HG02840 (cell line): ENCODE data around the gene TFG.

Experiments used
- ATAC-seq: cut with Tn5 transposase; IDR thresholded peaks from one replicate; pipeline ENCODE4 v1.9.1; 2021; ENCODE audit warnings: mild to moderate bottlenecking, moderate library complexity, moderate number of reproducible peaks; ENCODE audit not compliant: unreplicated experiment, low FRiP score

TFG gene

GRCh38 chr3:100753846-100754245 lies 44.6 kb downstream of the TFG start:
- ATAC-seq: no peak

DNA sequence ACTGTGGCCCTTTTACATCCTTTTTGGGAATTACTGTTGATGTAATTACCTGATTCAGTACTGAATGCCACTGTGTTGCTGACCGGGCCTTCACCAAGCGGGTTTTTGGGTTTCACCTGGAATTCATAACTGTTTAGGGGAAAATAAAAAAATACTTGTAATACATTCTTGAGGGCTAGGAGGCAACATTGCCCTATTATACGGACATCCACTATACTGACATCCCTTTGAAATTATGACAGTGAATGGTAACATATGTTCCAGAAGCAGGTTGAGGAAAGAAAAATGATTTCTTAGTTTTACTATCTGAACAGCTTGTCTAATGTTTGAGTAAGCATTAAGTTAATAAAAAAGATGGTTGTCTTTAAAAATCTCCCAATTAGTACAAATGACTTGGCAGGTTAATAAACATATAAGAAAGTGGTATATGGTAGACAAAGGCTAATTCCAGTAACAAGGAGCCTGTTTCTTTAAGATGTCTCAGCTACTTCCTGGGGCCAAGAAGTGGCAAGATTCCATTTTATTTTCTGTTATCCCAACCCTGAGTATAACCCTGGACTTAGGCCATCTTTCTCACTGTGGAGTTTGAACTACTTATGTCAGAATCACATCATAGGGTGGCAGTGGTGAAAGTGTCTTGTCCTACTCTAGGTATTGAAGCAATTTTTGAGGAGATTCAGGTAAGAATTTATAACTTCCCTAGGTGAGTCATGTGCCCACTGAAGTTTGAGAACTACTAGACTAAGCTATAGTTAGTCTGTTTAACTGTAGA lies 45.5 kb downstream of the TFG start:
- ATAC-seq: no peak

- no peak for ATAC-seq
These were observed 47.1 kb downstream of the TFG start for GRCh38 chr3:100756441-100756840.

GRCh38 chr3:100759159-100759558 lies 49.9 kb downstream of the TFG start:
- ATAC-seq: no peak

DNA sequence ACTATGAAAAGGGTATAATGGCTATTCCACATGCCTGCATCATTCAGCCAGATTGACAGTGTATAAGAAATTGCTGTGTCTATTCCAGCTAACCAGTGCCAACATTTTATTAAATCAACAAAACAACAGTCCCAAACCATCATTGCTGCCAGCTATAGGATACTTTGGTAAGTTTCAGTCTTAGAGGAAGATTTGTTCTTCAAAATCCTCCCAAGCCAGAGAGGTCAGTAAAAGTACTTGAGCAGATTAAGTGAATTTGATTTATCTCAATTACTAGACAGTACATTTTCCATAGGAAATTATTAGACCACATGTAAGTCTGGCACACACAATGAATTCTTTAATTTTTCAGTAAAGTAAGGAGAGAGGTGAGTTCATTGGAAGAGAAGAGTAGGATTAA lies 50.7 kb downstream of the TFG start:
- no peak for ATAC-seq

DNA sequence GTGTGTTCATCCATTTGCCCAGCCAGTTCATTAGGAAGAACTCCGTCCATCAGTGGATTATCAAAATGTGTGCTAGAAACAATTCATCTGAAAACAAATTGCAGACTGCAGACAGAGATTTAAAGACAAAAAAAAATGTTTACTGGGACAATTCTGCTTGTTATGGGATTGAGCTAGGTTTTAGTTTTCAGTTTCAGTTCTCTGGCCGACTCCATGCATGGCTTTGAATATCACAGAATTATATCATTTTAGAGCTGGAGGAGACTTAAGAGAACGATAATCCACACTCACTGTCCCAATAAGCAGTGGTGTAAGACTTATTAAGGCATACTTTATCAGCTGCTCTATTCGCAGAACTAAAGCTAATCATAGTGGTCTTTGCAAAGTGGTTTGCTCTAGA lies 51.1 kb downstream of the TFG start:
- ATAC-seq: no peak

DNA sequence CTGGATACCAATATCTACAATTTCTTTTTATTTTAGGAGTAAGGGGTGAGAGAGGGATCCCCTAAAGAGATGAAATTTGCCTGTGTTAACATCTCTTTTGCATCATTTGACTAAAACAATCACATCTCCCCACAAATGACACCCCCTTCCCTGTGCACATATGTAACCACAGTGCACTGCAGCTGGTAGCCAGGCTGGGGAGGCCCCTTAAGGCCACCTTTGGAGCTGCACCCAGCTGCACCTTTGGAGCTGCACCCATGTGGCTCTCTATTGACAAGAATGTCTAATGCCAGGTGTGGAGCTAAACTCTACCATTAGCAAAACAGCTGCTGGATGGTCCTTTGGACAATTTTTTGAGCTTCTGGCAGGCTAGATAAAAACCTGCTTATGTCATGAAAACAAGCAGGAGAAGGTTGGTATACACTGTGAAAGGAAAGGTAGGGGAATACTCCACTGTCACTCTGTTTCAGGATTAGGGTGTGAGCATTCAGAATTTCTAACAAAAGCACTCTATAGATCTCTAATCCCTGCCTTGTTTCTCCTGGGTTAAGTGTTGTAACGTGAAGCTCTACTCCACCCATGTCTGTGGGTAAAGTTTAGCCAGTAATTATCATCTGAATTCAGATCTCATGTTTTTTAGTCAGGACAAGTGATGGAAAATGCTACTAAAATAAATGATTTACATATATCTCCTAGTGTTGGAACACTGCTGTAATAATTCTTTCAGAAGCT lies 52.1 kb downstream of the TFG start:
- ATAC-seq: no peak

GRCh38 chr3:100761951-100762350 lies 52.7 kb downstream of the TFG start:
- no peak for ATAC-seq

DNA sequence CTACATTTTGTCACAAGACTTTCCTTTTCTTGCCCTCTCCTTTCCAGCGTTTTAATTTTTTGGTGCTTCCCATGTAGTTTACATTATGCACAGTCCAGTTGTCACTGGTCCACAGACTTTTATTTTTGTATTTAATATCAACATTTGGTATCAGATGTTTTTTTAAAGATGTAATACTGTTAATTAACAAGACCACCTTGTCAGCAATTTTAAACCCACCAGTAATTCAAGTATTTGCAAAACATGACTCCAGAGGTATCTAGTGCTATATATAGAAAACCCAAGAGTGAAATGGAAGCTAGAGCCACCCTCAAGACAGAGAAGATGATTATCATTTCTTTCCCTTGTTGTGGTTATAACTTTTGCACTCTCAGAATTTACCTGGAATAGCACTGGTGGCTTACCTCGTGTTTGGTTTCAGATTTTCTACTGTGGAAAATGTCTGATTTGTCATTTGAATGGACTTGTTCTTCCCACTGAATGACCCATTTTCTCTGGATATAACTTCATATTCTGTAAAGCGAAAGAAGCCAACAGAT lies 56.2 kb downstream of the TFG start:
- no peak for ATAC-seq

DNA sequence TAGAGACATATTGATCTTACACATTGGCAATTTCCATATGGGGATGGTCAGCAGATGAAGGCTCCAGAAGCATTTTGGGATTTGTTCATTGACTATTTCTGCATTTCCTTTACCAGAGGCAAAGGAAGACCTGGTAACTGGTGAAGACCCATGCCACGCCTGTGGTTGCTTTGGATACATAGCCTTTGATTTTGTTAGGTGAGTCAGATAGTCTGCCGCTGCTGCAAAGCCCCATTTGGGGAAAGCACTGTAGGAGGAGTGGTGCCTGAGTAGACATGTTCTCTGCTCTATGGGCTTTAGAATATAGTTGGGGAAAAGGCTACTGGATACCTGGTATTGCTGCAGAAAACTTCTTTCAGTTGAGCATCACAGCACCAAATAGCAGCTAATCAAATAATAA lies 56.8 kb downstream of the TFG start:
- ATAC-seq: no peak

DNA sequence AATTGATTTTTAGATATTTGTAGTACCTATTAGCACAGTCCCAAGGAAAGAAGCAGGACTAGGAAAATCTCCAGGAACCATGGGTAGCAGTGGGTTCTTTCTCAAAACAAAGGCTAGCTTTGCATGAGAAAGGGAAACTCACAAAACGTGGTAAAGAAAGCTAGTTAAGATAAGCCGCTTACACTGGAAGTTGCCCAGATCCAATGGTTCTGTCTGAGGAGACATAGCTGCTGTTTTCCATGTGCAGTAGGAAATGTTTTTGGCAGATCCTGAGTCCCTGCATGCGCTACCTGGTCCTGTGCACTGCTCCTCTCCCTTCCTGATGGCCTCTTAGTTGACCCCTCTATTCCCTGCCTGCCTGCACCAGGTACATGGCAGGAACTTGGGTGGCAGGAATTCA lies 60.4 kb downstream of the TFG start:
- no peak for ATAC-seq

- ATAC-seq: no peak
These were observed 65.9 kb downstream of the TFG start for GRCh38 chr3:100775226-100775625.

DNA sequence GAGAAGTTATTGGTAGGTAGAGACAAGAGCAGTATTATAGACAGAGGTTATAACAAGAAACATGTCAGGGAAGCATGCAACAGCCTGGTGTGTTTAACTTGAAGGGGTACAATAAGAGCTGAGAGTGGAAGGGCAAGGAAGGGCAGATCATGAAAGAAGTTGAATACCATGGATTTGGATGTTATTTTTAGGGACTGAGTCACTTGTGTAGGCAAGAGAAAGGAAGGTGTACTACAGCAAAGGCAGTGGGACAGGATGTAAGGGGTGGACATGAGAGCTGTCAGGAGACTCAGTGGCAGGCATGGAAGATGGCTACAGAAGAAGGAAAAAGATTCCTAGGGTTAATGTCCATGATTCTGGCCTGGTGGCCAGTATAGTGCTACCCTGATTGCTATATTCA lies 66.4 kb downstream of the TFG start:
- ATAC-seq: no peak

GRCh38 chr3:100776097-100776729 lies 66.9 kb downstream of the TFG start:
- ATAC-seq: no peak

DNA sequence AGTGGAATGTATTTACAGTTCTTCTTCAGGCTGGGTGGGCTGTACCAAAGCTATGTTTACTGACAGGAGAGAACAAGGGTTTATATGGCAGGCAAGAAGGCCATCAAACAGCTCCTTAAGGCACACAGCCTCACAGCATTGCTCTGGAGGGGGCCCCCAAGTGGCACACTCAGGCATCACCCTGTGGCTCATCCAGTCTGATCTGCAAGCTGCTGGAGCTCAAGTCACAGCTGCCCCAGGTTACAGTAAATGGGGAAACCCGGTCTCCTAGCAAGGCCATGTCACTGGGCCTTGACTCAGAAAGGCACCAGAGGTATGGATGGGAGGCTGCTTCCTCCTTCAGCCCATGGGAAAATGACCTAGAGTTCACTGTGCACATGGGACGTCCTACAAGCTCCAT lies 67.5 kb downstream of the TFG start:
- no peak for ATAC-seq

GRCh38 chr3:100777271-100777670 lies 68.0 kb downstream of the TFG start:
- ATAC-seq: no peak

DNA sequence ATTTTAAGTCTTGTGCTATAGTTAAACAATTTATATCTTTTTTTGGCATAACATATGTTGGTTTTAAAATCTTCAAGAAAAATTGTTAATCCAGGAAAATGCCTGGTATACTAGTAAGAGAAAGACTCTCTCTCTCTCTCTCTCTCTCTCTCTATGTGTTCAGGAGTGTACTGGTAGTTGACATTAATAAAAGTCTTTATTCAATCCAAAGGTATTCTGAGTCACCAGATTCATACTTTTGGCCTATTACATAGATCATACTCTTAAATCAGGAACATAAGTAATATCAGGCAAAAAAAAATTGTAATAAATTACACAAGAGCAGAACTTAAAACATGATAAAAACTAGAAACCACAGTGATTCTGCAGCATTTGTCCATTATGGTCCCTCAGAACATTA lies 70.2 kb downstream of the TFG start:
- ATAC-seq: no peak

GRCh38 chr3:100780071-100780622 lies 70.9 kb downstream of the TFG start:
- no peak for ATAC-seq

DNA sequence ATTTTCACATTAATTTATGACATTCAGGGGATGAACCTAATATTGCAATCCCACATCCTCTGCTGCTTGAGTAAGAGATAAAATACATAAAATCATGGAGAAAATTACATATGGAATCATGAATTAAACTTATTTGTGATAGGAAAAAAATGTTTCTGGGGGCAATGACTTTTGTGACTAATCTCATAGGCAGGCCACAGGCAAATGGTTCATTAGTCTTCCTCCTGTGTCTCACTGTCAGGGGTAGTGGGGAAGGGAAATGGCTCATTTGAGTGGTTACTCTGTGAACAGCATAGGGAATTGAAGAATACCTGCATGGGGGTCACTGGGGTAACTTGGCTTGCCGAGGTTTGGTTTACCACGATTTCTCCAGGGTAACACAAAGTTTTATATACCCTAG lies 72.0 kb downstream of the TFG start:
- ATAC-seq: no peak

DNA sequence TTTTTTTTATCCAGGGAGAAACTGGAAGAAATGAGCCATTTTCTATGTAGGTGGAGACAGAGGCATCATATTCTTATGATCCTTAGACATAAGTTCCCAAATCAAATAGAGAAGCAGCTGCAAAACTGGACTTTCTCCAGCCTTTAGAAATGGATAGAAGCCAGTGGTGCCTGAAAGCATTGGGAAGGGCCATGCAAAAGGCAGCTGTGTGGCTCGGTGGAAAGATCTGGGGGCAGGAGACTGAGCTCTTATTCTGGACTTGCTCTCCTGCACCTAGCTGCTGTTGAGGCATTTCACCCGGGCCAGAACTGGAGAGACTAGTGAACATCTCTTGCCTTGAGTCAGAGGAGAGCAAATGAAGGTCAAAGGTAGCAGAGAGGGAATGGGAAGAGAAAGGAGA lies 73.1 kb downstream of the TFG start:
- ATAC-seq: no peak

- ATAC-seq: no peak
These were observed 73.6 kb downstream of the TFG start for GRCh38 chr3:100782906-100783305.
